Stomach (tissue), 9 donors: ENCODE data around the gene PIGW. TPM values are rescaled to one million over a fixed set of nuclear protein-coding genes. Genes with fewer than 3 reads are reported as not detected.
A peak's percentile ranks its signal among the peaks of the same experiment; 100 is the strongest.

Experiments
- DNase-seq, 2 donors: peaks; one replicate each; pipeline versions ENCODE4 v3.0.0 to v3.0.0-alpha.2; 2013 to 2019
- H3K27ac ChIP-seq, 5 donors: fragments of 200-600 bp in 4 of 5; sonication (generic) in 4 of 5; one replicate each; pipeline ENCODE4 v1.5.1; 2013 to 2019; ENCODE audit warnings: mild to moderate bottlenecking in 1 of 5, moderate library complexity in 1 of 5
- H3K27me3 ChIP-seq, 3 donors: fragments of 200-600 bp; sonication (generic); one replicate each; pipeline ENCODE4 v1.5.1; 2017 to 2019; ENCODE audit warnings: mixed run types in 1 of 3
- H3K36me3 ChIP-seq, 4 donors: fragments of 200-600 bp; sonication (generic); 1 replicate in 3 of 4; 2 replicates in 1 of 4; pipeline ENCODE4 v1.5.1; 2016 to 2019
- H3K4me1 ChIP-seq, 4 donors: fragments of 200-600 bp; sonication (generic); one replicate each; pipeline ENCODE4 v1.5.1; 2016 to 2019
- H3K4me3 ChIP-seq, 4 donors: fragments of 200-600 bp; sonication (generic) in 3 of 4; one replicate each; pipeline ENCODE4 v1.5.1; 2016 to 2019; ENCODE audit warnings: mild to moderate bottlenecking in 1 of 4
- H3K9me3 ChIP-seq, 4 donors: fragments of 200-600 bp; sonication (generic); one replicate each; pipeline ENCODE4 v1.5.1; 2016 to 2019
- CTCF ChIP-seq, 7 experiments: fragments of 450-650 bp in 4 of 7; fragments of 200-600 bp in 3 of 7; sonication (generic) in 3 of 7; IDR thresholded peaks; one replicate each; pipeline ENCODE4 v1.5.1; 2016 to 2019; ENCODE audit warnings: antibody characterized with exemption in 7 of 7, control low read depth in 2 of 7, mild to moderate bottlenecking in 1 of 7
- EP300 ChIP-seq: sonication (generic); formaldehyde crosslinking; IDR thresholded peaks from one replicate; pipeline ENCODE4 v1.6.1; 2017; ENCODE audit warnings: antibody characterized with exemption
- POLR2A ChIP-seq, 4 donors: fragments of 450-650 bp; IDR thresholded peaks; one replicate each; pipeline ENCODE4 v1.6.1; 2016; ENCODE audit warnings: antibody characterized with exemption in 4 of 4, control low read depth in 2 of 4, mild to moderate bottlenecking in 1 of 4, moderate library complexity in 1 of 4
- POLR2AphosphoS5 ChIP-seq, 3 donors: sonication (generic); formaldehyde crosslinking; IDR thresholded peaks; one replicate each; pipeline ENCODE4 v1.6.1; 2016; ENCODE audit warnings: antibody characterized with exemption in 3 of 3
- whole genome bisulfite sequencing, 5 donors: extraction: QIAGEN DNeasy Blood & Tissue Kit in 3 of 5; methylation state at CpG; one replicate each; pipeline versions ENCODE4 v1.1.5 to v1.1.7; 2013 to 2018; 5-methylcytosine and 5-hydroxymethylcytosine counted together
- intact Hi-C: fragments of 100-400 bp; cut with DNase I; formaldehyde crosslinking; loops from one replicate; pipeline ENCODE4 v1.15.1; 2023; ENCODE audit warnings: low total_unique reads
- polyA plus RNA-seq, 3 donors: library from polyadenylated mRNA; stranded (reverse); fragments of 200-250 nt; gene quantifications; one replicate each; pipeline ENCODE4 v1.2.3, GENCODE V29; 2013
- total RNA-seq, 5 donors: library from RNA; depleted of rRNA; stranded (reverse); fragments of >200 nt; gene quantifications; one replicate each; pipeline versions ENCODE4 v1.1.0 to v1.2.3, GENCODE V29; 2014 to 2016
- donor health status: healthy with polysubstance abuse.
- donor health status: Bipolar disorder and iron deficiency.
- donor health status: healthy.

Gene PIGW
- total and polyA plus RNA-seq, 8 donors = 0.45 to 12.7 (median 4.3) TPM; not detected in 1

- Histone ChIP-seq H3K27ac (peak overlapping the region; percentile 99 to 100 (median 100)), H3K36me3 (peaks cover 0 to 10% (median 0%) of the 10 kb centered on the region in 4 donors), H3K9me3 (no peaks in the 10 kb centered on the region), H3K4me3 (peak overlapping the region; percentile 70 to 100 (median 94)), H3K4me1 (peaks cover 39 to 48% (median 46%) of the 10 kb centered on the region in 4 donors), H3K27me3 (no peaks in the 10 kb centered on the region)
- no peak for TF ChIP-seq EP300
- peak in 2 of 3 donors; percentile 5 to 18 for TF ChIP-seq POLR2AphosphoS5 (IDR thresholded peaks at IDR 0.05)
- TF ChIP-seq CTCF (IDR thresholded peaks at IDR 0.05) = no peak
- intact Hi-C loops = no loop called here
- peak; percentile 47 to 79 for DNase-seq
- 0 to 1% (median 0%) methylated on average over 10 of the region's 10 CpGs for WGBS, 5 donors
Measured at GRCh38 chr17:36544044-36544306, 9.2 kb downstream of the PIGW start.

- H3K4me1 ChIP-seq = peaks cover 41 to 52% (median 48%) of the 10 kb centered on the region in 4 donors
- peak; percentile 92 to 98 for DNase-seq
- TF ChIP-seq POLR2A (IDR thresholded peaks at IDR 0.05) (peak in 2 of 4 donors; percentile 81 to 93), POLR2AphosphoS5 (IDR thresholded peaks at IDR 0.05) (peak; percentile 67 to 98 (median 98)), CTCF (IDR thresholded peaks at IDR 0.05) (no peak), EP300 (no peak)
- 0 to 1% (median 0%) methylated on average over 28 to 71 of the region's 71 CpGs for WGBS, 5 donors
- no peaks in the 10 kb centered on the region for H3K9me3 ChIP-seq
- intact Hi-C loops = no loop called here
- peak within 1 kb of the TSS; percentile 70 to 100 (median 94) for H3K4me3 ChIP-seq
- H3K27ac ChIP-seq = peak within 1 kb of the TSS; percentile 99 to 100 (median 100)
- H3K36me3 ChIP-seq = peaks cover 0 to 7% (median 0%) of the 10 kb centered on the region in 4 donors
- H3K27me3 ChIP-seq = no peaks in the 10 kb centered on the region
Measured at GRCh38 chr17:36544307-36545076, 9.7 kb downstream of the PIGW start, which contains the start of gene GGNBP2. TSS of gene GGNBP2 (plus strand) at chr17:36544919. CDS start at chr17:36545725, 806 bp downstream.

GRCh38 chr17:36545077-36545464 lies 10.3 kb downstream of the PIGW start:
- 0 to 1% (median 1%) methylated on average over 10 to 34 of the region's 38 CpGs for WGBS, 5 donors
- H3K4me1 ChIP-seq = peaks cover 41 to 58% (median 53%) of the 10 kb centered on the region in 4 donors
- H3K9me3 ChIP-seq = no peaks in the 10 kb centered on the region
- intact Hi-C loops = no loop called here
- no peak for DNase-seq
- H3K4me3 ChIP-seq = peak overlapping the region; percentile 70 to 100 (median 94)
- H3K36me3 ChIP-seq = peaks cover 0 to 3% (median under 1%) of the 10 kb centered on the region in 4 donors
- H3K27ac ChIP-seq = peak overlapping the region; percentile 99 to 100 (median 100)
- TF ChIP-seq EP300 (no peak), POLR2AphosphoS5 (IDR thresholded peaks at IDR 0.05) (no peak), POLR2A (IDR thresholded peaks at IDR 0.05) (no peak), CTCF (IDR thresholded peaks at IDR 0.05) (no peak)
- no peaks in the 10 kb centered on the region for H3K27me3 ChIP-seq

GRCh38 chr17:36545465-36546417 lies 11.0 kb downstream of the PIGW start:
- TF ChIP-seq POLR2A (IDR thresholded peaks at IDR 0.05) = peak in 1 of 4 donors; percentile 50
- TF ChIP-seq CTCF (IDR thresholded peaks at IDR 0.05) = no peak
- no peak for TF ChIP-seq EP300
- TF ChIP-seq POLR2AphosphoS5 (IDR thresholded peaks at IDR 0.05) = peak; percentile 90 to 93 (median 90)
- 0 to 1% (median 0%) methylated on average over 40 to 60 of the region's 60 CpGs for WGBS, 5 donors
- H3K4me1 ChIP-seq = peaks cover 41 to 64% (median 56%) of the 10 kb centered on the region in 4 donors
- peak overlapping the region; percentile 70 to 100 (median 94) for H3K4me3 ChIP-seq
- no peaks in the 10 kb centered on the region for H3K27me3 ChIP-seq
- peaks cover 0 to 3% (median 0%) of the 10 kb centered on the region in 4 donors for H3K36me3 ChIP-seq
- H3K27ac ChIP-seq = peak overlapping the region; percentile 97 to 100 (median 100)
- no peaks in the 10 kb centered on the region for H3K9me3 ChIP-seq
- DNase-seq = peak; percentile 97 to 99
- intact Hi-C loops = no loop called here
